ENCODE results near the gene CACNA1A.
"Not testable (repeated sequence)": the region's sequence is repeated elsewhere in the genome, so short reads cannot be mapped to it uniquely, and the experiment has no call there.

The CACNA1A gene

DNA sequence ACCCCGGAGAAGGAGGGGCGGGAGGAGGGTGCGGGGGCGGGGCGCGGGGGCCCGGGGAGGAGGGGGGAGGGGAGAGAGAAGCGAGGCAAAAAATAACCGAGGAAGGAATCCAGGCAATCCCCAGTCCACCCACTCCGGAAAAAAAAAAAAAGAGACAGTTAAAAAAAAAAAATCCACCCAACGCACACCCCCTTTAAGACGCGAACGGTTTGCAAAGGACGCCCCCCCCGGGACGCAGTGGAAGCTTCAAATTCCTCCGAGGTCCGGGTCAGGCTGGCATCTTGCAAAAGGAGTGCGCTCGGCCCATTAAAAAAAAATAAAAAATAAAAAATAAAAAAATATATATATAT, at the start of gene CACNA1A:
TSS of gene CACNA1A (minus strand) at position 9 of the 350 bp plus-strand sequence. CDS start 255 bp downstream, outside the sequence.
- no peak for FAIRE-seq

DNA sequence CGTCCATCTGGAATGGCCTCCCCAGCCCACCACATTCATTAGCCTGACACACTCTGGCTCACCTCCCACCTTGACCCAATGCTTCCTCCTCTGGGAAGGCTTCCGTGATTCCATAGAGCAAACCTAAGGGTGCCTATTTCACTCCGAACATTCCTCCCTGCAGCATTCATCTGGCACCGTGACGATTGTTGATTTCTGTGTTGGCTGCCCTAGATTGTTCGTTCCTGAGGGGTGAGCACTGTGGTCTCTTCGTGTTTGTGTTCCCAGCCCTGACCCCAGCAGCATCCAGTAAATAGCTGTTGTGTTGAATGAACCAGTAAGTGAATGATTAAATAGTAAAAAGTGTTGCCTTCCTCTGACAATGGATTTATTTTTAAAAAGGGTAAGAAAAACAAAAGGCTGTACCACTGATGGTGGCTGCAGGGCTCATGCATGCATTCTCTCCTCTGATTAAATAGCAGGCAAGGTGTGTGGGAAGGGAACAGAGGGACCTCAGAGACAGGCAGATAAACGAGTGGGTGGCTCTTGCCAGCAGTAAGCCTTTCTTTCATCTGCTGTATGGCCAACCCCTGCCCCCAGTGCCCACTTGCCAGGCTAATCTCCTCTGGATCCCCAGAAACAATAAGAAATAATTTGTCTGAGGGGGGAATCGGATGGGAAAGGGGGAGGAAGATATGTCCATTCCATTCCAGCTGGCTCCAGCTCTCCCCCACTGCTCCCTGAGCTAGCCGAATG, 48.4 kb upstream of the CACNA1A start:
- no peak for FAIRE-seq

DNA sequence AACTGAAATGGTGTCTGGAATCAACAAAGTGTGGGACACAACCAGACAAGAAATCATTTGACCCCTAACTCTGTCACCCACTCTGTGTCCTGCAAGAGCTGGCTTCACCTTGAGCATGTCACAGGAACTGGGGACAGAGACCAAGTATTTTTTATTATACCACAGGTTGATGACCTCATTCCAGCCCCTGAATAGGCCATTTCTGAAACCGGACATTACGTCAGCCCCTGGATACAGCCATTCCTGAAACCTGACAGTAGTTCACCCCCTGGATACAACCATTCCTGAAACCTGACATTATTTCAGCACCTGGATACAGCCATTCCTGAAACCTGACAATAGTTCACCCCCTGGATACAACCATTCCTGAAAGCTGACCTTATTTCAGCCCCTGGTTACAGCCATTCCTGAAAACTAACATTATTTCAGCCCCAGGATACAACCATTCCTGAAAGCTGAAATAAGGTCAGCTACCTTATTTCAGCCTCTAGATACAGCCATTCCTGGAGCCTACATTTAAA, 47.7 kb upstream of the CACNA1A start:
- no peak for FAIRE-seq

DNA sequence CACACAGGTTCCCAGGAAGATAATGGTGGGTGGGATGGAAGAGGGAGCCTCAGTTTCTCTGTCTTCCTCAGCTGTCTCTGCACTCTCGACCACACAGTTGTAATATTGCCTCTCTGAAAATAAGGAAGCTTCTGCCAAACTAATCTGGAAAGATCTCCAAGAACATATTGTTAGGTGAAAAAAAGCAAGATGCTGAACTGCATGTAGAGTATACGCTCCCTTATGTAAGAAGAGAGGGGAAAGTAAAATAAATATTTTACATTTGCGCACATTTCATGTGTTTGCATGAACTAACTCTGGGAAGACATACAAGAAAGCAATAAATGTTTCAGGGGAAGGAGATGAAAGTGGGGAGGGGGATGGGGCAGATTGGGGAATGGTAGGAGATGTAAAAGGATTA, 41.9 kb upstream of the CACNA1A start:
- no peak for FAIRE-seq

DNA sequence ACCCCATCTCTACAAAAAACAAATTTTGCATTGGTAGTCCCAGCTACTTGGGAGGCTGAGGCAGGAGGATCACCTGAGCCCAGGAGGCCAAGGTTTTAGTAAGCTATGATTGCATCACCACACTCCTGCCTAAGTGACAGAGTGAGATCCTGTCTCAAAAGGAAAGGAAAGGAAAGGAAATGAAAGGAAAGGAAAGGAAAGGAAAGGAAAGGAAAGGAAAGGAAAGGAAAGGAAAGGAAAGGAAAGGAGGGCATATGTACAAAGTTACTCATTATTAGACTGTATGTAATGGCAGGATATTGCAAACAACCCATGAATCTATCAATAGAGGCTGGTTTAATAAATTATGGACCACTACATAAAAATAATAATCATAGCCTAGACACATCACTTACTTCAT, 40.8 kb upstream of the CACNA1A start:
- no peak for FAIRE-seq

DNA sequence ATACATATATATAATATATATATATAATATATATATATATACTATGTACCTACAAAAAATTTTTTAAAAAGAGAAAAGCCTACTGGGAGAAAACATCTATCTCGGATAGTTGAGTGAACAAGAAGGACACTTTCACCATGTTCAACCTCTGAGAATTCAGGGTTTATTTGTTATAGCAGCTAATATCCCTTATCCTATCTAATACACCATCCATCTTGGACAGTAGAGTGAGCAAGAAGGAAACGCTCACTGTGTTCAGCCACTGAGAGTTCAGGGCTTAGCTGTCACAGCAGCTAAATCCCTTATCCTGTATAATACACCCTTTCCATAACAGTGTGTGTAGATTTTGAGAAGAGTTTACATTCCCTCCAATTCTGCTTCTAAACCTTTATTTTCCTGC, 38.1 kb upstream of the CACNA1A start:
- no peak for FAIRE-seq

DNA sequence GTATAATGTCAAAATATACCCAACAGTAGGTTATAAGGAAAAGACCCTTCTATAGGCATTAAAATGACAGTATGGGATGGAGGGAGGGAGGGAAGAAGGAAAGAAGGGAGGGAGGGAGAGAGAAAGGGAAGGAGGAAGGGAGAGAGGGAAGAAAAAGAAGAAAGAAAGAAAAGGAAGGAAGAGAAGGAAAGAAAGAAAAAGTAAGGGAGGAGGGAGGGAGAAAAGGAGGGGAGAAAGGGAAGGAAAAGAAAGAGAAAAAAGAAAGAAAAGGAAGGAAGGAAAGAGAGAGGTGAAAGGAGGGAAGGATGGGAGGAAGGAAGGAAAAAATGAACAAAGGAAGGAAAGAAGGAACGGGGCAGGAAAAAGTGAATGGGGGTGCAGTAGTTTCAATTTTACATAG, 35.3 kb upstream of the CACNA1A start:
- FAIRE-seq = no peak

DNA sequence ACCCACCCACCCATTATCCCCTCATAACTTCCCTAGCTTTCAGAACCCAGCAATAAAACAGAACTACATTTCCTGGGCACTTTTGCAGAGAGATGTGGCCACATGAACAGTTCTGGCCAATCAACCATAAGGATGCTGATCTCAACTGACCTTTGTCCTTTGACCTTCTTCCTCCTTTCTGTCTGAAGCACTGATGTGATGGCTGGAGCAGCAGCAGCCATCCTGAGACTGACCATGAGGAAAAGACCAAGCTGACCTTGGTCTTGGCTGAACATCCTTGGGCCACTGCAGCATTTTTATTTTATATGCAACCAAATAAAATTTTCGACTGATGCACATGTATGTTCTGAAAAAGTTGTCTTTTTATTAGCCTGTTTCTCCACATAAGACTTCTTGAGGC, 33.1 kb upstream of the CACNA1A start:
- FAIRE-seq = no peak

DNA sequence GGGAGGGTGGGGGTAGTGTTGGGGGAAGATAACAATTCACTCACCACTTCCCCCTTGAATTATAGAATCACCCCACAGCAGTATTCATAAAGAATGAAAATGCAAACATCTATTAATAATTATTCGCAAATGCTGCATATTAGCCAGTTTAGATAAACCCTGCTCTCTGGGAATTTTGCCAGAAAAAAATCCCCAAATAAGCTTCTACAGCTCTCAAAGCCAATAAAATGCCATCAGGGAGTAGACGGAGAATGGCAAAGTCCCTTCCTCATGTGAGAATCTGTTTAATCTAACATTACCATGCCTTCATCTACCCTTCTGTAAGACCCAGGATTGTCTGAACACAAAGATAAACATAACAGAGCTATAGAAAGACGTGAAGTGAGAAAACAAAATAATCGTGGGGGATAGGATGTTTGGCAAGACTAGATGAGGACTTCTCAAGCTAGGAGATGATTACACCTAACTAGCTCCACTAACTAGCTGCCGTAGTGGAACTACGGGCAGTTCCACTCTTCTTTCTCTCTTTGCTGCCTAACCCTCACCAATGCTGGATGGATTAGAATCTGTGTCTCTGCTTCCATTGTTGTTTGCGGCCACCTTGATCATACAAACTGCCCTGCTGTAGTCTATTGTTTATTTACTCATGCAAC, 32.4 kb upstream of the CACNA1A start:
- FAIRE-seq = no peak

DNA sequence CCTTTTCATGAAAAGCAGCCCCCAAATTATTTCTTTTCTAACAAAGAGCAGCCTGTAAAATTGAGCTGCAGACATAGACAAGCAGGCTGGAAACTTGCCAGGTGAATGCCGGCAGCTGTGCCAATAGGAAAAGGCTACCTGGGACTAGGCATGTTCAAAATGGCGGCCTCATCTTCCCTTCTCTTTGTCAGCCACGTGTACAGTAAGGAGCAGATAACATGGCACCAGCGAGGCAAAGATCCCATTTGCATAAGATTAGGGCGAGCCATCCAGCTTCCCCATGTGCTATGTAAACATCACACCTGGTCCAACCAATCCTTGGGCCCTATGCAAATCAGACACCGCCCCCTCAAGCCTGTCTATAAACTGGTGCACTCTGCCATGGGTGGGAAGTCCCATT, 31.2 kb upstream of the CACNA1A start:
- FAIRE-seq = no peak

DNA sequence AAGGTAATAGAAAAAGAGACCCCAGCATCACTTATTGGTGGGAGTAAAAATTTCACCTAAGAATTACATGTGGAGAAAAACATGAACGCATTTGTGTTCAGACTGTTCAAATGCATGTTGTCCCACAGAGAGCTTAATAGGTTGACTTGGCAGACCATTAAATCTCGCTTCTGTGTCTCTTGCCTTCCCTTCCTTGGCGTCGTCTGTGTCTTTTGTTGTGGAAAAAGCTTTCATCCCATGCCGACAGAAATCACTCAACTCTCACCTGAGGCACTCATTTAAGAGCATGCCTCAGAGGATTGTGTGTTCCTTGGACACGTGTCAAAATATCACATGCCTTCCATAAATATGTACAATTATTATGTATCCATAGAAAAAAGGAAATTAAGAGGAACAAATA, 24.4 kb upstream of the CACNA1A start:
- no peak for FAIRE-seq

DNA sequence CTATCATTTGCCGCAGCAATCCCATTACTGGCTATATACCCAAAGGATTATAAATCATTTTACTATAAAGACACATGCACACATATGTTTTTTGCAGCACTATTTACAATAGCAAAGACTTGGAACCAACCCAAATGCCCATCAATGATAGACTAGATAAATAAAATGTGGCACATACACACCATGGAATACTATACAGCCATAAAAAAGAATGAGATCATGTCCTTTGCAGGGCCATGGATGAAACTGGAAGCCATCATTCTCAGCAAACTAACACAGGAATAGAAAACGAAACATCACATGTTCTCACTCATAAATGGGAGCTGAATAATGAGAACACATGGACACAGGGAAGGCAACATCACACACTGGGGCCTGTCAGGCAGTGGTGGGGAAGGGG, 23.4 kb upstream of the CACNA1A start:
- not testable (repeated sequence) for FAIRE-seq

DNA sequence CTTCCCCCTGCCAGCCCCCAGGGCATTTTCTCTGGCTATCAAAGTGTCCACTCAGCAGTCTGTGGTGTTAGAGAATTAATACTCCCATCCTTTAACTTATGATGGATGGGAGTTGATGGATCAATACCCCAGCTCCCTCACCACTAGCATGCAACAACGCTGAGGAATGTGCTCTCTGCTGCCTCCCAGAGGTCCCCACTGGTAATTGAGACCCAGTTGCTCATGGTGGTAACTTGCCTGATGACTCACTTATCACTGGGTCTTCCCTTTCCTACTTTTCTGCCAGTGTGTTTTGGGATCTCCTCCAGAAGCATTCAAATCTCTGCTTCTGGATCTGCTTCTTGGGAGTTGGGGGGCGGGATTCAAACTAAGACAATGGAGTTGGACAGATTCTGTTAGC, 20.3 kb upstream of the CACNA1A start:
- FAIRE-seq = no peak

DNA sequence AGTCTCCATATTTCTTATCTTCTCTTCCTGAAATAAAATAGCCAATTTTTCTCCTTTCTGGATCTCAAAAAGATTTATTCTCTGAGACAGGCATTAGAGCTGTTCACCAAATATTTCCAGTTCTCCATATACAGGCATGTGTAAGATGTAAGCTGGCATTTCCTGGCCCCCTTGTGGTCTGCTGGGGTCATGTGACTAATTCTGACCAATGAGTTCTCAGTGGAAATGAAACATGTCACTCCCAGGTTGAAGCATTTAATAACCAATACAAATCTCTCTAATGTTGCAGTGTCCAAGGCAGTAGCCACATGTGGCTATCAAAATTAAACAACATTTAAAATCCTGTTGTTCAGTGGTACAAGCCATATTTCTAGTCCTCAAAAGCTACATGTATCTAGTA, 14.8 kb upstream of the CACNA1A start:
- no peak for FAIRE-seq

DNA sequence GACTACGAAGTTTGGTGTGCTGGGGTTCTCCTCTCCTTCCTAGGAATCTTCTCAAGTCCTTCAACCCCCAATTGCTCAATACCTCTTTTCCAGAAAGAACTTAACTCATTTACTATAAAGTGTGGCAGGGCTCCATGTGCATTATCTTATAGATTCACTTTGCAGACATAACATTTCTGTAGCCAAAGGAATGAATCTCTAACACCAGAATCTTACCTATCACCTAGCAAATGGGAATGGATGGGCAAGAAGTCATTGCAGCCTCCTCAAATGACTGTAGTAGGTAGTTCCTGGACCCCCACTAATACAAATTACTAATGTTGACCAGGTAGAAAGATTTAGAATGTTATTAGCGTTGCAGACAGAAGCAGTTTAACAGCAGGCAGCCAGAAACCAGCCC, 5.7 kb upstream of the CACNA1A start:
- no peak for FAIRE-seq

DNA sequence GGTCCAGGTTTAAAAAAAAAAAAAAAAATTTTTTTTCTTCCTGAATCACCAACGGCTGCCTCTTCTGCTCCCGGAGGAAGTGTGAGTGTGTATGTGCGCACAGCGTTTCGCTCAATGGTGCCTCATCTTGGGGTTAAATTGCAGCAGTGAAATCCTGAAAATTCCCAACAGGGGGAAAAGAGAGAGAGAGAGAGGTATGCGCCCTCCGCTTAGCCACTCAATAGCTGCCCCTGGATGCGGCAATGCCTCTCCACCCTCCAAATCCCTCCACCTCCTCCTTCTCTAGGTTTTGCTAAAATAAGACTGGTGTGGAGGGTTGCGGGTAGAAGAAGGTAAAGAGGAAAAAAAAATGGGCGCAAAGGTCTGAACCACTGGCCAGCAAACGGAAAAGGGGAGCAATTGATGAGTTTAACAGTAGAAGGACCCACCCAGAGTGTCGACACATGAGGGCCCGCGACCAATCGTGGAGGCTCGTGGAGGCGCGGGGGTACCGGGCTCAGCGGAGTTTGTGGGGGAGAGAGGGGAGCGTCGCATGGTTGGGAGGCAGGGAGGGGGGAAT, 853 bp upstream of the CACNA1A start:
- no peak for FAIRE-seq

DNA sequence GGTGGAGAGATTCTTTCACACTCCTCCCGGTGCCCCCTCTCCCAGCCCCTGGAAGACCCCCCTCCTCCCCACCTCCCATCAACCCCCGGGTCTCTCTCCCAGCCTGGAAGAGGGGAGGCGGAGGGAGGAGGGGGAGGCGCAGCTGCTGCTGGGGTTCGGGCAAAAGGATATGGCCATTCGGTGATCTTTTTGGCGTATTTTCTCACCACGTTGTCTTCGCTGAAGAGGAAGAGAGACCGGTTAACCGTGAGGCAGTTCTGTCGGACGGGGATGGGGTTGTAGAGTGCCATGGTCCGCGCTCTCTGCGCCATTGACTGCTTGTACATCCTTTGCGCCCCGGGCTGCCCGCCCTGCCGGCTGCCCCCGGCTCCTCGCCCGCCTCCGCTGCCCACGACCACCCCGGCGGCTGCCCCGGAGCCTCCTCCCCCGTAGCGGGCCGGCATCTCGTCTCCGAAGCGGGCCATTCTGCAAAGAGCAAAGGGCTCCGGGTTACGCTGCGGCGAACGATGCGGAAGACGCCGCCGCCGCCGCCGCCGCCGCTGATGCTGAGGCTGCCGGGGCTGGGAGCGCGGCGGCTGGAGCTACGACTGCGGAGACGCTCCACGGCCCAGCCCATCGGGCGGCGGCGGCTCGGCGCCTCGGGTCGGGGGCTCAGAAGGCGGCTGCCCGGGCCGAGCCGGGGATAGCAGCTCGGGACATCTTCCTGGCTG, 363 bp downstream of the CACNA1A start:
- no peak for FAIRE-seq

DNA sequence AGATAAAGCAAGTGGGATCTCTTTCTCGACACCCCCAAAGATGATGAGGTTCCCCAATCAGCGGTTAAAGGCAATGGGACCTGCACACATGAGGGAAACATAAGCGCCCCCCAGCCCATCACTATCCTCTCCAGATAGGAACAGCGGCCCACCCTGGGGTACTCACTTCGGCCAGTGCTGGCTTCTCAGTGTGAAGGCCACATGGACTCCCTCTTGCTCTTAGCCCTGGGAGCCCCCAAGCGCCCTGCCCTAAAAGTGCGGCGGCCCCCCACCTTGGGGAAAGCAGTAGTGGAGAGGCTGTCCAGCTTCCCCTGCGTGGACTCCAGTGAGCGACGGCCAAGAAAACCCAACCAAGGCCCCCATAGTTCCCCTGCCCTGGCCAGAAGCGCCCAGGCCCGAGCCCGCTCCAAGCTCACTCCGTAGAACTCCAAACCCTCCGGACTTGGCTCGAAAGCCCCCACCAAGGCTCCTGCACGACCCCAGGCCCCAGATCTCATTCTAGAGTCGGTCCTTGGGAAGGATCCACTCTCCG, 1.0 kb downstream of the CACNA1A start:
- FAIRE-seq = no peak

DNA sequence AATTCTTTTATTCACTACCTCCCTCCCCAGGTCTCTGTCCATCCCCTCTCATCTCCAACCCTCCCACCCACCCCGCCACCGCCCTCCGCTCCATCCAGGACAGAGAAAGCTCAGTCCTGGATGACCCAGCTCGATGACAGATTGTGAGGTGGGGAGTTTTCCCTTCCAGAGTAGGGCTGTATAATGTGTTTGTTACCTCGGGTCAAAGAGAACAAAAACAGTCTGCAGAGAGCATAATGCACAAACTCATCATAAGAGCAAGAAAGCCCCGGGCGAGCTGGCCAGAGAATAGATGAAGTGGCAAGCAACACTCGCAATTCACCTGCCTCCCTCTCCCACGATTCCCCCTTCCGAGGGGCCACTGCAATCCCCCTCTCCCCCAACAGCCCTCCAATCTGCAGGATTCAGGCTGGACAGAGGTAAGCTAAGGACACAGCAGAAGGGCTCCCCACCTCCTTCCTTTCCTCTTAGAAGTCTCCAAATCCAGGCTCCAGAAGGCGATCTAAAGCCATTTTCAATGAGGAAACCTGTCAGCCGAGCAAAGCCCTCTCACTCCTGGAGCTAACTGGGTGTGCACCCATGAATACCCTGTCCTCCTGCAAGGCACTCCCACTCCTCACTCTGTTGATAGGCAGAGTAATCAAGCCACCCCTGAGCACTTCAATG, 2.6 kb downstream of the CACNA1A start:
- no peak for FAIRE-seq

DNA sequence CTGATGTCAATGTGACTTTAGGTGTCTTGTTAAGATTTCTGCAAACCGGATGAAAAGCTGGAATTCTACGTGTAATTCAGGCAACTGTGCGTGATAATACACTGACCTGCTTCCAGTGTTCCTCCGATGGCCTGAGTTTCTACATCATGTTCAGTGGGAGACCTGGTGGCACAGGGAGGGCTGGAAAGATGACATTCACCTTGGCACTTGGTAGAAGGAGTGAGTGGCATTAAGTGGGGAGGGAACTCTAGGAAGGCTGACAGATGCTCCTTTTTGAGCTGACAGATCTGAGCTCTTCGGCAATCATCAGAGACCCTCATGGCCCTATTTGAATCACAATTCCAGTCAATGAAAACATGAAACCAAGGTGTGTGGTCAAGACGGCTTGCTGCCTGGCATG, 4.0 kb downstream of the CACNA1A start:
- no peak for FAIRE-seq

DNA sequence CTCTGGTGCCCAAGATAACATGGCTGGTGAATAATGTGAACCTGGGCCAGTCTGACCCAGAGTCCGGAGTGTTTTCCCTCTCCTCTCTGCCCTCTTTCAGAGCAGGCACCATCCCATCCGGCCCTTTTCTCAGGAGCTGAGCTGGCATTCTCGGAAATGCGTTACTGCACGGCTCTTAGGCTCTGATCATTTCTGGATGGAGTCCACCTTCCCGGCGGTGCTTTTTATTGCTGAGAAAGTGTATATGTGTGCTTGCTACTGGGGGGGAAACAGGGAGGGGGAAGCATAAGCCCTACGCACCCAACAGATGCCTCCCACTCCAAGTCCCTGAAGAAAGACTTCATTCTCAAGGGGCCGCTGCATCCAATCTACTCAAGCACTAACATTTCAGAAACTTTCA, 6.6 kb downstream of the CACNA1A start:
- FAIRE-seq = no peak

DNA sequence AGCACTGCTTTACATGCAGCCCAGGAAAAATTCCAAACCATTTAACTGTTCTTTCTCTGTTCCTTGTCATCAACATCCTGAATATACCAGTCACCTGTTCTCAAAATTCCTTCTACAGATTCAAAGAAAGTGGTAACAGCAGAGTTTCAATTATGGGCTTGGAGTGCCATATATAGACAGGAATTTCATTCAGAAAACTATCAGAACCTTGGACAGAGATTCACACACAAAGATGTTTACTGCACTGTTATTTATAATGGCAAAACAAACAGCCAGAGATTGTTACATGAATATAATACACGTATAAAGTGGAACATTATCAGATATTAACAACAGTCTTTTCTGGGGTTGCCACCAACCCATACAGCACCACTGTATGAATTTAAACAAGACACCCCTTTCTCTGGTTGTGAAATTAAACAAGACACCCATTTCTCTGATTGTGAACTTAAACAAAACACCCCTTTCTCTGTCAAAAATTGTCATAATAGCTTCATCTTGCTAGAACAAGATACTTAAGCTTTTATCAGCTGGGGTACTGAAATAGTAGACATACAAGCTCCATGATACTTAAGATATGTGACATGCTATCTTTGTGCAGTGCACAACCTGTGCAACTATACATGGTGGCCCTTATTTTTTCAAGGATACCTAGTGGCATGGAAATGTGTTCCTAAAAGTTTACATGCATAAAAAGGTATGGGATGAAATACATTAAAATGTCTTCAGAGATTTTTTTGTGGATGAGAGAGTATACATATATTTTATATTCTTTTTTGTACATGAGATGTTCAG, 12.6 kb downstream of the CACNA1A start:
- FAIRE-seq = no peak

All from colon (tissue), 2 donors.